ENCODE results near the gene BSCL2.
"Not testable (repeated sequence)": the region's sequence is repeated elsewhere in the genome, so short reads cannot be mapped to it uniquely, and the experiment has no call there.

The BSCL2 gene

DNA sequence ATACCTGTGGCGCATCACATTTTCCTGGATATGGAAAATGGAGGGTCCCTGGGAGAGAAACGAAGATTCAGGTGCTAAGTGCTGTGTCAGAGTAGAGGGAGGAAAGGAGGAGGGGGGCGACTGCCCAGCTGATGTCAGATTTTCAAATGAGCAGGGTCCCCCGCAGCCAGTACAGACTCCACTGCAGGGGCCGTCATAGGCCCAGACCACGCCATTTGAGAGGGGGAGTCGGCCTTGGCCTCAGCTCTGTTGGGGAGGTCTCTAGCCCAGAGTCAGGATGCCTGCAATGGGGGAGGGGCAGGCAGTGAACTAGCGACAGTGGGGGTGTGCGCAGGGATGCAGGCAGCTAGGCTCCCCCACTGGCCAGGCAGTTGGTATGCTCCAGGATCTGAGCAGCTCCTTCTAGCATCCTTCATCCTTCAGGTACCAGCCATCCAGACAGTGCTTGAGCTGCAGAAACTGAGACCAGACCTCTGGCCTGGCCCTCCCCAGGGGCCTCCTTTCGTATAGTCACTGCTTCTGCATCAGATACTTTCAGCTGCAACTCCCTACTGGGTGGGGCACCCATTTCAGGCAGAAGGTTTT, at the start of gene BSCL2, which contains the start of gene GNG3:
Gene BSCL2, minus strand, starts transcription at position 148 of the 585 bp plus-strand sequence. CDS start 229 bp downstream, outside the sequence.
Gene GNG3, plus strand, starts transcription at position 400 of the 585 bp plus-strand sequence. CDS start 620 bp downstream, outside the sequence.
- FAIRE-seq = no peak

DNA sequence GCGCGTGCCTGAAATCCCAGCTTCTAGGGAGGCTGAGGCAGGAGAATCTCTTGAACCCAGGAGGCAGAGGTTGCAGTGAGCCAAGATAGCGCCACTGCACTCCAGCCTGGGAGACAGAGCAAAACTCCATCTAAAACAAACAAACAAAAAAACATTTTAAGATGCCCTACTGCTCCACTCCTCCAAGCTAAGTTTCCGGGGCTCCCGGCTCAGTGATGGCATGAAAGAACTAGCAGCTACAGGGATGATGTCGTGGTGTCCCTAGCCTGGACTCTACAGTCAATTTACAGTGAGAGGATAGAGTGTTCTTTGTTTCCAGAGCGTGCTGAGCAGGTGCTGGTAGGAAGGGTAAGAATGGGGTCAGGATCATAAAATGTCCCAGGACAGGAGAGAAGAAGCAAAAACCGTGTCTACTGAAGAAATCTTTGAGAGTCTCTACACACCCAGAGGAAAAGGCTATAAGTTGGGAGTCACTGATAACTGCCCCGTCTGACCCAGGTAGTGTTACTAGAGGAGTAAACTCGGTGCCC, 47.9 kb upstream of the BSCL2 start:
- FAIRE-seq = no peak

DNA sequence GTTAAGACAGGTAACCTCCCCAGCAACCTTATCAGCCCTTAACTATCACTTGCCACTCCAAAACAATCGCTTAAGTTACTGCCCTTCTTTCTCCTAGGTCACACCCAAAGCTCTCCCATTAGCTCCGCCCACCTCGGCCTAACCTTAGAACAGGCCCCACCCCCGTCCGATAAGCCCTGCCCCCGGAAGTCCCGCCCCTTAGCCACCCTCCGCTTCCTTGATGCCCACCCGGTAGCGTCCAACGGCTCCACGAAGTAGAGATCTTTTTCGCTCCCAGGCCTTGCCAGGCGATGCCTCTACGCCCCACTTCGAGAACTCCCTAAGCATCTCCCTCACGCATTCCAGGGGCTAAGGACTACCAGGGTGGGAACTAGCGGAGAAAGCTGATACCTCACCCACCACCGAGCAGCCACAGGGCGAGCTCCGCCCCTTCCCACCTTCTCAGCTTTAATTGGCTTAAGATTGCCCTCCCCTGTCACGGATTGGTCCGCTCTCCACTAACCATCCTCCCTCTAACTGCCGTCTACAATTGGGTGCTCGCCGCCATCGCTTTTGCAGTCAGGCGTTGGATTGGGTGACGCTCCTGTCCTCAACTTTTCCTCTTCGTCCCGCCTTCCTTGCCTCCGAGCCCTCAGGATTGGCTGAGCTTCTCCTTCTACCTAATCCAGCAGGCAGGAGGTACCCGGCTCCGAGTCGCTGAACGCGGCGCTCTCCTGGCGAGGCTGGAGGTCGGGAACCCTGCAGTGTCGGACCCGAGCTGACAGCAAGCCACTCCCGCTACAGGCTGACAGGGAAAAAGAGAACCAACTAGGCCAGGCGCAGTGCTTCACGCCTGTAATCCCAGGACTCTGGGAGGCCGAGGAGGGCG, 46.7 kb upstream of the BSCL2 start, which contains the start of gene ZBTB3:
Gene ZBTB3, minus strand, starts transcription at position 425 of the 868 bp plus-strand sequence. CDS start 496 bp downstream, outside the sequence.
- FAIRE-seq = peak; percentile 79

DNA sequence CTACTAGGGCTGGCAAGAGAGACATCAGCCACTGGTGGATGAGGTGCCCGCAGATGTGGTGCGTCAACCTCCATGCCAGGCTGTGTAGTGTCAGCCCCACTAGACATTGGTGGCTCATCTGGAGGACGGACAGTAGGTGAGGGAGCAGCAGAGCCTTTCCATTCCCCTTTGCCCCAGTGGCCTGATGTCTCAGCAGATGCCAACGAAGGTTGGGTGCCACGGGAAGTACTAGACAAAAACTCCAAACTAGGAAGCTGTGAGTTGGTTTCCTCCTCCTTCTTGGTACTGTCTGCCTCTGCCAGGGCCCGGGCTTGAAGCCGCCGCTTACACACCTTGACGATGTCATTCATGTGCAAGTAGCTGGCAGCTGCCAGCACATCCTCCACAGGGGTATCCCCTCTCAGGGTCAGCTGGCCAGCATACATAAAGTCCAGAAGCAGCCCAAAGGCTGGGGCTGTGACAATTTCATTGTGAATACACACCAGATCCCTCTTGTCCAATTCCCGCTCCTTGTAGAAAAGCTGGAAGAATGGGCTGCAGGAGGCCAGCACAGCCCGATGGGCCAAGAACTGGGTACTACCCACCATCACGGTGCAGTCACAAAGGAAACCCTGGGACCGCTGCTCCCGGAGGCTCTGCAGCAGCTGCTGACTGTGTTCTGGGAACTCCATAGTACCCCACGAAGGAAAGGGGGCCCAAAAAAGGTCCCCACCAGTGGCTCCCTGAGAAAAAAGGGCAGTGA, 45.9 kb upstream of the BSCL2 start:
- FAIRE-seq = no peak

DNA sequence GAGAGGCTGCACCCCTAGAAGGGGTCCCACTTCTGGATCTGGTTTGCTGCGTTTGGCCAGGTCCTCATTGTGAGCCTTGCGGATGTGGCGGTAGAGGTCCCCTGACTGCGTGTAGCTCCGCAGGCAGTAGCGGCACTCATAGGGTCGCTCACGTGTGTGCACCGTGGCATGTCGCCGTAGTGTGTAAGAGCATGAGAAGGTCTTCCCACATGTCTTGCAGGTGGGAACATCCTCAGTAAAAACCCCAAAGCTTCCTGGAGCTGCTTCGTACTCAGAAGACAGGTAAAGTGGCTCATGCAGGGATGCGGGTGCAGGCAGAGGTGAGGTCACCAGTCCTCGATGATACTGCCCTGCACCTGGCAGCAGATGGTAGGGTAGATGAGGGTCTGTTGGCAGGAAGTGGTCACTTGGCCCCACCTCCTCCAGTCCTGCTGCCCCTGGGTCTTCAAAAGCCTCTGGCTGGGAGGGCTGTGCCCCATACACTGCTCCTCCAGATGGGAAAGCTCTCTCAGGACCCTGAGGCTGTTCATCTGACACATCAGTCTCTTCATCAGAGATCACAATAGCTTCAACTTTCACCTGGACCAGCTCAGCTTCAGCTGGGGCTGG, 45.1 kb upstream of the BSCL2 start:
- no peak for FAIRE-seq

DNA sequence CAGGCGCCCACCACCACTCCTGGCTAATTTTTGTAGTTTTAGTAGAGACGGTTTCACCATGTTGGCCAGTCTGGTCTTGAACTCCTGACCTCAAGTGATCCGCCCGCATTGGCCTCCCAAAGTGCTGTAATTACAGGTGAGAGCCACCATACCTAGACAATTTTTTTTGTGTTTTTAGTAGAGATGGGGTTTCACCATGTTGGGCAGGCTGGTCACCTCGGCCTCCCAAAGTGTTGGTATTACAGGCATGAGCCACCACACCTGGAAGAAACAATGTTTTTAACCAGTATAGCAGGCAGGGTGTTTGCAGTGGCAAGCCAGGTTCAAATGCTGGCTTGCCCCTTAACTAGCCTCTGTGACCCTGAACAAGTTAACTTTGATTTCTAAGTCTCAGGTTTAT, 42.7 kb upstream of the BSCL2 start:
- FAIRE-seq = not testable (repeated sequence)

DNA sequence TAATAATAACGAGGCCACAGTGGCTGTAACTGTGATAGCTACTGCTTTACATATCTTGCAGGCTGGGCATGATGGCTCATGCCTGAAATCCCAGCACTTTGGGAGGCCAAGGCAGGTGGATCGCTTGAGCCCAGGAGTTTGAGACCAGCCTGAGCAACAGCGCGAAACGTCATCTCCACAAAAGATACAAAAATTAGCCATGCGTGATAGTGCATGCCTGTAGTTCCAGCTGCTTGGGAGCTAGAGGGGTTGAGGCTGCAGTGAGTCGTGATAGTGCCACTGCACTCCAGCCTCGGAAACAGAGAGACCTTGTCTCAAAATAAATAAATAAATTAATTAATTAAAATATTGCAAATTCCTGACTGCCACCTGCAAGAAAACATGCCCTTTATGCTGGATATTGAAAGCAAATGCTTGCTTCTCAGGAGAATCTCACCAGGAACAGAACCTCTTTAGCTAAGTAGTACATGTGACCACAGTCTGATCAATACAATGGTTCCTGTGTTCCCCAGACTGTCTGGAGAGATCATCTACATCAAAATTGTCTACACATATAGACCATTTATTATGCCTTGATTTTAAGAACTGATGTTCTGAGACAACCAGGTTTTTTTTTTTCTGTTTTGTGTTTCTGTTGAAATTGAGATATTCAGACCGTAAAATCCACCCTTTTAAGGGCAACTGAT, 40.4 kb upstream of the BSCL2 start:
- no peak for FAIRE-seq

DNA sequence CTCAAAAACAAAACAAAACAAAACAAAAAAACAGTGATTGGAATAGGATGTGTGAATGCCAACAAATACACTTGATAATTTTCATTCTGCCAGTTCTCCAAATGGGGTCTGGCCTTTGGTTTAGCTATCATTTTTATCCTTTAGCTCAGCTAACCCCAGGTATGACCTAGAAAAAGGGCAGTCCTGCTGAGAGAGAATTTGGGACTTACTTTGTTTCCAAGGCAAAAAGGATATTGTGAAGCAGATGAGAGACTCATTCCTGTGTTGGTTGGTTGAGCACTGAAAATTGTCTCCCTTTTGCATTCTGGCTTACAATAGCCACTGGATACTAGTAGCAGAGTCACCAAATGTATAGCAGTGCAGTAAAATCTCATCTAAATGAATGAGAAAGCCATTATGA, 30.0 kb upstream of the BSCL2 start:
- no peak for FAIRE-seq

DNA sequence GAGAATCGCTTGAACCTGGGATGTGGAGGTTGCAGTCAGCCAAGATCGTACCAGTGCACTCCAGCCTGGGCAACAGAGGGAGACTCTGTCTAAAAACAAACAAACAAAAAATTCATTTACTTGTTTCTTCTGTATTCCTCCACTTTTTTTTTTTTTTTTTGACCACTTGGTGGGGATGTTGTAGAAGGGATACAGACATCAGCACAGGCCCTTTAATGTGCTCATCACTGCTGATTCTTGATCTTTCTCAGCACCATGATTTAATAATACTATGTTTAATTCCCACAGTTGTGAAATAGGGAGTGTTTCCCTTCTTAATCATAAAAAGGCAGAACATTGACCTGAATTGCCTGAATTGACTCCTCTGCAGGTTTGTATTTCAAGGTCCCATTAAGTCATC, 25.6 kb upstream of the BSCL2 start:
- FAIRE-seq = no peak

DNA sequence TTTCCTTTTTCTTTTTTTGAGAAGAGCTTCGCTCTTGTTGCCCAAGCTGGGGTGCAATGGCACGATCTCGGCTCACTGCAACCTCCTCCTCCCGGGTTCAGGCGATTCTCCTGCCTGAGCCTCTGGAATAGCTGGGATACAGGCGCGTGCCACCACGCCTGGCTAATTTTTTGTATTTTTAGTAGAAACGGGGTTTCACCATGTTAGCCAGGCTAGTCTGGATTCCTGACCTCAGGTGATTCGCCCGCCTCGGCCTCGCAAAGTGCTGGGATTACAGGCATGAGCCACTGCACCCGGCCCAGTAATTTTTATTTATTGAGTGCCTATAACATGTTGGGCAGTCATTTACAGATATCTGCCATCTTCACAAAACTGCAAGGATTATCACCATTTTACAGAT, 22.9 kb upstream of the BSCL2 start:
- FAIRE-seq = not testable (repeated sequence)

DNA sequence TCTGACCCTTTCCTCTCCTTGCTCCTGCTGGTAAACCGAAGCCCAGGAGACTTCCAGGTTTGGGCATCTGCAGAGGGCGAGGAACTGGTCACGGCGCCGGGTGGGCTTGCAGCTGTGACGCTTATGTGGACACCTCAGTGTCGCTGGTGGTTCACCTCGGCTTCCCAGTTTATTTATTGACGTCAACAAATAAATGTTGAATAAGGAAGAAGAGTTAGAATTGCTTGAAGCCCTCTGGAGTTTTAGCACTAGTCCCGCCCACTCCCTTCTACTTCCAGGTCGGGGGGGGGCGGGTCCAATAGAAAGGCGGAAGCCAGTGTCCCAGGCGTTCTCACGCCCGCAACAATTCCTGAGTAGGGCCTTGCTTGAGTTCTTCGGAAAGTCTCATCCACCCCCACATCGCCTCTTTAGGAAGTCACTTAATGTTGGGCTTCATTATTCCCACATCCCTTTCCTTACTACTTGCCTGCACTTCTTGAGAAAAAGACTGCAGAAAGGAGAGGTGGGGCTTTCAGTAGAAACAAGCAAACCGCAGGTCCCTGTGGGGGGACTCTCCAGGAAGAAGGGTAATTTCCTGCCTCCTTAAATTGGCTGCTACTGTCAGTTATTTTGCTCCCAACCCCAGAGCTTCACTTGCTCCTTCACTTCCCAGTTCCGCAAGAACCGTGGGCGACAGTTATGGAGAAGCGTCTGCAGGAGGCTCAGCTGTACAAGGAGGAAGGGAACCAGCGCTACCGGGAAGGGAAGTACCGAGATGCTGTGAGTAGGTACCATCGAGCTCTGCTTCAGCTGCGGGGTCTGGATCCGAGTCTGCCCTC, 21.2 kb upstream of the BSCL2 start, which contains the start of gene TTC9C:
Gene TTC9C, plus strand, starts transcription at position 316 of the 818 bp plus-strand sequence. Its CDS starts 363 bp downstream, at position 679.
- no peak for FAIRE-seq

DNA sequence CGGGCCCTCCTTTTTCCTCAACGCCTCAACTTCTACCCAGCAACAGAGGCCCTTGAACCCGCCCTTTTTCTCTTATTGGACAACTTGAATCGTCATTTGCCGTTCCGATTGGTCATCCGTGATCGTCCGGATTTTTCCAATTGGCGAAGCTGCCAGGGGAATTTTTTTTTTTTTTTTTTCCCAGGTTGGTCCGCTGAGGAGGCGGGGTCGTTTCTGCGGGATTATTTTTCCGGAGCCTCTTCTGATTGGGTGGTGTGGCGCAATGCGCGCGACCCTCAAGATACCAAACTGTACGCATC, 20.6 kb upstream of the BSCL2 start:
- FAIRE-seq = peak; percentile 72

DNA sequence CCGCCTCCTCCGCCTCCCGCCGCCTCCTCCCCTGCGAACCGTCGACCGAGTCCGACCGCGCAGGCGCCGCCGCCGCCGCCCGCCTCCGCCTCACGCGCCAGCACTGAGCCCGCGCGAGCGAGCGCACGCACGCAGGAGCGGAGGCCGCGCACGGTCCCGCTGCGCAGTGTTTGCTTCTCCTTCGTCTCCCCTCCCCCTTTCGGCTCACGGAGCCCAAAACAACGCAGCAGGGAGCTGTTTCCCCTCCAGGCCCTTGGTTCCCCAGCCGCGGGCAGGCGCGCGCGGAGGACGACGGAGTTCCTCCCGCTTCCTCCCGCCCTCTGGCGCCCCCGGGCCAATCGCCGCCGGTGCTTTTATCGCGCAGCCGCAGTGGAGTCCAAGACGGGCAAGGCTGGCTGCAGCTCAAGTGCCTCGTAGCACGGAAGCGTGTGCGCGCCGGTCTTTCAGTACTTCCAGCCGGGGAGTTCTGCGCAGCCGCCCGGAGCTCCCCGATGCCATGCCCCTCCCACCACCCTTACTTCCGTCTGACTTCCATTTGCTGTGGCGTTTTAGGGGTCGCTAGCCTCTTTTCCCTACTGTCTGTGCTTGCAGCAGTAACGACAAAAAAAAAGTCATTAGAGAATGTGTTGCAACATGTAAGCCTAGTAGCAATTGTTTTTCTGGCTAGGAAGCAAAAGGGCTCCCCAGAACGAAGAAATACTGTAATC, 20.1 kb upstream of the BSCL2 start, which contains the start of gene HNRNPUL2:
Gene HNRNPUL2, minus strand, starts transcription at position 293 of the 707 bp plus-strand sequence. CDS start 301 bp downstream, outside the sequence.
- no peak for FAIRE-seq

DNA sequence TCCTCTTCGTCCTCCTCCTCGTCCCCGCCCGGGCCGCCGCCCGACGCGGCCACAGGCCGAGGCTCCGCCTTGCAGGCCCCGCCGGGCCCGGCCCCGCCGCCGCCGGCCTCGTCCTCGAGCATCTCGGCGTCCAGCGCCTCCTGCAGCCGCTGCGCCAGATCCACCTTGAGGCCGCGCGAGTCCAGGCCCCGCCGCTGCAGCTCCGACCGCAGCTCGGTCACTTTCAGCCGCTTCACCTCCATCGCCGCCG, 19.6 kb upstream of the BSCL2 start:
- FAIRE-seq = no peak

DNA sequence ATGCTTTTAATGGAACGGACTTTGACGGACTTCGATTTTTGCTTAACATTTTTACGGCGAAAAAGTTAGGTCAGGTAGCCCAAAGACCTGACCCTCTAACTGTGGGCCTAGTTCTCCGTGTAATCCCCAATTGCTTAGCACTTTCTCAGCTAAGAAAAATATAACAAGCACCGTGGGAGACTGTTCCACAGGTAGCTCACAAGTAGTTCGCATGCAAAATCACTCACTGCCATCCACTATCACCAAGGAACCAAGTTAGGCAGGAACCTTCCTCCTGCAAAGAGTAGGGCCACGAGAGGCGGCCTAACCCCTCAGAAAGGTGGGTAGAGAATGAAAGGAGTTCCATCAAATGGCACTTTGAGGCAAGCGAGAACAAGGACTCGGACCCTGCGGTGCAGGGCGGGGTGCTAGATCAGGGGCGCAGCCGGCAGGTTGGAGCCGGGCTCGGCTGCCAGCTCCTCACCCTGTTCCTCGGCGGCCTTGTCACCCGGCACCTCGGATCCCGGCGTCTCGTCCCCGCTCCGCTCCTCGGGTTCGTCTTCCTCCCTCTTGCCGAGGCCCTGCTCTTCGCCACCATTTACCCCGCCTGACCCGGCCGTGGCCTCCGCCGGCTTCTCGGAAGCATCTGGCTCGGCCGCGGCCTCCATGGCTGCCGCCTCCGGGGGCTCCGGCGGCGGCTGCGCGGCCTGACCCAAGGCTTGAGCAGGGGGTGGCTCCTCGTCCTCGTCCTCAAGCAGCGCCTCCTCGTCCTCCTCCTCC, 19.1 kb upstream of the BSCL2 start:
- FAIRE-seq = no peak

DNA sequence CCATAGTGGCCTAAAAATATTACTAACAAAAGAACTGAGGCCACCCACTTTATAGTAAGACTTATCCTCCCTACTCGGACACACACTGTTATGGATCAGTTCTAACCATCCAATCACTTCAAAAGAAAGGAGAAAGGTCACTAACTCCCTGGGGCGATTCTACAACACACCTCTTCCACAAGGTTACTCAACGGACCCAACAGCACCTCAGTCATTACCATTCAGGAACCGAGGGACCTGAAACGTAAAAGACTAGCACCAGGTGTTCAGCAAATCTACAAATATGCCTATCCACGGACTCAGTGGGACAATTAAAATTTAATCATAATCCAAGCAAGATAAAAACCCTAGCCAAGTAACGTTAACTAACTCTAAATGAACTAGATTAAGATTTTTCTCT, 18.4 kb upstream of the BSCL2 start:
- no peak for FAIRE-seq

DNA sequence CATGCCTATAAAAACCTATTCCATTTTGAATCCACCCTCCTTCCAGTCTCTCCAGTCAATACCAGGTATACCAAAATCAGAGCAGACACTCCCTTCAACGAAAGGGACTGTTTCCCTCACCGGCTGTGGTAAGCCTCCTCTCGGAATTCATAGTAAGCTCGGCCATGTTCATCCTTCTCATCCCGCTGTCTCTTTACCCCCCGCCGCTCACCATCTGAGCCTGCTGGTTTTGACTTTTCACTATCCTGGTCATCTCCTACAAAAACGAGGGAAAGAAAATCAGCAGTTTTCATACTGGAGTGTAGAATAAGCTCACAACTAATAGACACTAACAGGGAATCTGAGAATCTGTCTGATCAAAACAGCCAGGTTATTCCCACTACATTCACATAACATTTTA, 16.9 kb upstream of the BSCL2 start:
- FAIRE-seq = no peak

DNA sequence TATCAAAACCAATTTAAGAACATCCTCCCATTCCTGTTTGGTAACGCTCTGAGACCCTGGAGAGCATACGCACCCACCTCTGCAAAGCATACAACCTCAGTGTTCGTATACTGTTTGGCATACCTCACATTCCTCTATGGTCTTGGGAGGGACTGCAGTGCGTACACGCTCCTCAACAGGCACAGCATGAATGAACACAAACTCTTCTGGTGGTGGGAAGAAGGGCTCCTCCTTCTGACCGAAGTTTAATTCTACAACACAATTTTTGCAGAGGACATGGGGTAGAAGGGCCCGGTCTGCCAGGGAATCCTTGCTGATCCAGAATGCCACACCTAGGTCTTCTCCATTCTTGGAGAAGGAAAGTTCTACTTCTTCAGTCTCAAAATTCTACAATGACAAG, 14.8 kb upstream of the BSCL2 start:
- FAIRE-seq = no peak

DNA sequence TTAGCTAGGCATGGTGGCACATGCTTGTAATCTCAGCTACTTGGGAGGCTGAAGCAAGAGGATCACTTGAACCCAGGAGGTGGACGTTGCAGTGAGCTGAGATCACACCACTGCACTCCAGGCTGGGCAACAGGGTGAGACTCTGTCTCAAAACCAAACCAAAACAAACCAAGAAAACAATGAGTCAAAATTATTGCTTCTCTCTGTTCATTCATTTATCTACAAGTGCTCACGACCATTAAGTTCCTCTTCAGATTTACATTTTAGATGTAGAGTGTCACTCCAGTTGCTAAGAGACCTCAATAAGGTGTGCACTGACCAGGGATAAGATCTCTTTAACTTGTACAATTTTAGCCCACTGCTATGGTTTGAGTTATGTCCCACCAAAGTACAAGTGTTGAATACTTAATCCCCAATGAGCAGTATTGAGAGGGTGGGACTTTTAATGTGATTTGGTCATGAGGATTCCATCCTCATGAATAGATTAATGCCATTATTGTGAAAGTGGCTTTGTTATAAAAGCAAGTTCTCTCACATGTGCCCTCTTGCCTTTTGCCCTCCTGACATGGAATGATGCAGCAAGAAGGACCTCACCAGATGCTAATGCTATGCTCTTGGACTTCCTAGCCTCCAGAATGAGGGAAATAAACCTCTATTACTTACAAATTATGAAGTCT, 12.2 kb upstream of the BSCL2 start:
- FAIRE-seq = no peak

Measured in islet of Langerhans (tissue), 1 donor.